ENCODE measurements around the gene IGSF11. TPM values are rescaled to one million over a fixed set of nuclear protein-coding genes. Genes with fewer than 3 reads are reported as not detected.

IGSF11 gene
- total and polyA plus RNA-seq, 2 of the 4 experiments (the other 2 are of a cell fraction) = 0.18 TPM; not detected in 1

- no peak overlapping the region for H3K23ac ChIP-seq (ENCODE audit: low read depth, low read length)
- no peak overlapping the region for H4K8ac ChIP-seq (ENCODE audit: low read depth in 2 of 2, low read length in 2 of 2)
- no peak overlapping the region for H3K4ac ChIP-seq (ENCODE audit: low read depth, low read length)
- in situ Hi-C loops (cut with MboI; ENCODE audit: low sequenced_read_pairs) (no loop called here), dilution Hi-C loops (cut with HindIII; ENCODE audit: low sequenced_read_pairs, unreplicated experiment) (no loop called here), intact Hi-C loops (cut with micrococcal nuclease) (no loop called here)
- no peak overlapping the region for H3K9ac ChIP-seq (ENCODE audit: low read depth, low read length)
- no peak overlapping the region for H3K27ac ChIP-seq (ENCODE audit: insufficient read depth, low read length)
- H2BK20ac ChIP-seq (ENCODE audit: low read depth, low read length) = no peak overlapping the region
- no peak overlapping the region for H3K14ac ChIP-seq (replicated peaks; ENCODE audit: low read depth, low read length)
- TF ChIP-seq SMC3 (IDR thresholded peaks at IDR 0.05; ENCODE audit: low read depth, low read length) = no peak
- TF ChIP-seq MXI1 (IDR thresholded peaks at IDR 0.05; ENCODE audit: borderline replicate concordance, low read depth, low read length) = no peak
- 0 out of 2 replicates have a peak, but pooled peaks have one; percentile 5 for TF ChIP-seq CEBPB (IDR thresholded peaks at IDR 0.05; ENCODE audit: low read depth, low read length)
- no peak overlapping the region for H2AK5ac ChIP-seq (ENCODE audit: low read depth, low read length)
- H3K36me3 ChIP-seq (ENCODE audit: control insufficient read depth, insufficient read depth, low read length) = no peaks in the 10 kb centered on the region
- ChIA-PET CTCF (no interaction called here), POLR2A (ENCODE audit: unreplicated experiment) (no interaction called here)
- no peak overlapping the region for H3K56ac ChIP-seq (ENCODE audit: extremely low read depth, insufficient read depth, low read length)
- 0% methylated on average over 1 of the region's 1 CpG; no CpG with 5 or more reads in 1 of the 2 experiments for WGBS, 2 experiments (ENCODE audit: extremely low coverage in 2 of 2, insufficient read length in 1 of 2)
- H3K9me1 ChIP-seq (ENCODE audit: insufficient read depth, low read length) = no peaks in the 10 kb centered on the region
- H3K27me3 ChIP-seq (ENCODE audit: control insufficient read depth, insufficient read depth, low read length) = no peaks in the 10 kb centered on the region
- no TSS peak for BruUV-seq (replicated peaks)
- no peak overlapping the region for H2AFZ ChIP-seq (replicated peaks; ENCODE audit: low read length, poor library complexity)
- no peak overlapping the region for H3K18ac ChIP-seq (ENCODE audit: low read depth, low read length)
- H2BK120ac ChIP-seq (ENCODE audit: low read depth, low read length) = no peak overlapping the region
- no peak overlapping the region for H2BK15ac ChIP-seq (ENCODE audit: low read depth, low read length)
- no peak overlapping the region for H3K4me2 ChIP-seq (ENCODE audit: low read depth, low read length)
- no peak overlapping the region for H3K4me3 ChIP-seq (ENCODE audit: insufficient read depth, low read depth, low read length)
- H4K91ac ChIP-seq (ENCODE audit: insufficient read depth, low read depth, low read length) = no peak overlapping the region
- ATAC-seq (ENCODE audit: low read depth) (no peak), DNase-seq (no peak)
- no peak overlapping the region for H2AK9ac ChIP-seq (replicated peaks; ENCODE audit: low read depth, low read length, poor library complexity)
- H2BK5ac ChIP-seq (ENCODE audit: low read depth, low read length, poor library complexity, severe bottlenecking) = no peak overlapping the region
- H3K79me1 ChIP-seq (ENCODE audit: low read depth in 1 of 2, low read length in 2 of 2) = no peaks in the 10 kb centered on the region
- H4K5ac ChIP-seq (ENCODE audit: low read depth, low read length) = no peak overlapping the region
- no peaks in the 10 kb centered on the region for H3K4me1 ChIP-seq (ENCODE audit: control insufficient read depth, insufficient read depth, low read length)
- H3K9me3 ChIP-seq (ENCODE audit: control insufficient read depth, insufficient read depth, low read length) = no peaks in the 10 kb centered on the region
- no peaks in the 10 kb centered on the region for H4K20me1 ChIP-seq (ENCODE audit: insufficient read depth, low read length)
These were observed 97.8 kb downstream of the IGSF11 start for GRCh38 chr3:118936811-118937210.
